SK-N-SH treated with all-trans-retinoic acid at 6 μM for 48 hours (cell line): ENCODE results near the gene NGFR.

Source experiments
- RARB ChIP-seq: fragments of 250-450 bp; sonication (Bioruptor Pico); IDR thresholded peaks from 2 replicates; pipeline ENCODE4 v1.8.0; 2021; ENCODE audit warnings: mild to moderate bottlenecking, moderate library complexity
- TOX ChIP-seq: fragments of 250-450 bp; sonication (Bioruptor Pico); IDR thresholded peaks from 2 replicates; pipeline ENCODE4 v1.8.0; 2021; ENCODE audit warnings: mild to moderate bottlenecking, moderate library complexity, borderline replicate concordance
- ZC3H10 ChIP-seq: fragments of 250-450 bp; sonication (Bioruptor Pico); IDR thresholded peaks from 2 replicates; pipeline ENCODE4 v1.5.1; 2021; ENCODE audit warnings: mild to moderate bottlenecking, moderate library complexity
- TF ChIP-seq, protein P1 (sequence below): fragments of 250-450 bp; sonication (Bioruptor Pico); IDR thresholded peaks from 2 replicates; pipeline ENCODE4 v1.8.0; 2020; ENCODE audit warnings: mild to moderate bottlenecking, moderate library complexity, borderline replicate concordance
- TF ChIP-seq, protein P2 (sequence below): fragments of 250-450 bp; sonication (Bioruptor Pico); IDR thresholded peaks from 2 replicates; pipeline ENCODE4 v1.5.1; 2020; ENCODE audit warnings: low read depth, mild to moderate bottlenecking, moderate library complexity
- TF ChIP-seq, protein P3 (sequence below): fragments of 250-450 bp; sonication (Bioruptor Pico); IDR thresholded peaks from 2 replicates; pipeline ENCODE4 v1.5.0; 2020; ENCODE audit warnings: mild to moderate bottlenecking, moderate library complexity

DNA sequence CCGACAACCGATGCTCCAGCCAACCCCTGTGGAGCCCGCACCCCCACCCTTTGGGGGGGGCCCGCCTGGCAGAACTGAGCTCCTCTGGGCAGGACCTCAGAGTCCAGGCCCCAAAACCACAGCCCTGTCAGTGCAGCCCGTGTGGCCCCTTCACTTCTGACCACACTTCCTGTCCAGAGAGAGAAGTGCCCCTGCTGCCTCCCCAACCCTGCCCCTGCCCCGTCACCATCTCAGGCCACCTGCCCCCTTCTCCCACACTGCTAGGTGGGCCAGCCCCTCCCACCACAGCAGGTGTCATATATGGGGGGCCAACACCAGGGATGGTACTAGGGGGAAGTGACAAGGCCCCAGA lies 17.9 kb downstream of the NGFR start:
- TF ChIP-seq ZC3H10 (CRISPR knock-in tag), result no peak
- TF ChIP-seq, protein P1, sequence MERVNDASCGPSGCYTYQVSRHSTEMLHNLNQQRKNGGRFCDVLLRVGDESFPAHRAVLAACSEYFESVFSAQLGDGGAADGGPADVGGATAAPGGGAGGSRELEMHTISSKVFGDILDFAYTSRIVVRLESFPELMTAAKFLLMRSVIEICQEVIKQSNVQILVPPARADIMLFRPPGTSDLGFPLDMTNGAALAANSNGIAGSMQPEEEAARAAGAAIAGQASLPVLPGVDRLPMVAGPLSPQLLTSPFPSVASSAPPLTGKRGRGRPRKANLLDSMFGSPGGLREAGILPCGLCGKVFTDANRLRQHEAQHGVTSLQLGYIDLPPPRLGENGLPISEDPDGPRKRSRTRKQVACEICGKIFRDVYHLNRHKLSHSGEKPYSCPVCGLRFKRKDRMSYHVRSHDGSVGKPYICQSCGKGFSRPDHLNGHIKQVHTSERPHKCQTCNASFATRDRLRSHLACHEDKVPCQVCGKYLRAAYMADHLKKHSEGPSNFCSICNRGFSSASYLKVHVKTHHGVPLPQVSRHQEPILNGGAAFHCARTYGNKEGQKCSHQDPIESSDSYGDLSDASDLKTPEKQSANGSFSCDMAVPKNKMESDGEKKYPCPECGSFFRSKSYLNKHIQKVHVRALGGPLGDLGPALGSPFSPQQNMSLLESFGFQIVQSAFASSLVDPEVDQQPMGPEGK, result no peak
- TF ChIP-seq, protein P2, sequence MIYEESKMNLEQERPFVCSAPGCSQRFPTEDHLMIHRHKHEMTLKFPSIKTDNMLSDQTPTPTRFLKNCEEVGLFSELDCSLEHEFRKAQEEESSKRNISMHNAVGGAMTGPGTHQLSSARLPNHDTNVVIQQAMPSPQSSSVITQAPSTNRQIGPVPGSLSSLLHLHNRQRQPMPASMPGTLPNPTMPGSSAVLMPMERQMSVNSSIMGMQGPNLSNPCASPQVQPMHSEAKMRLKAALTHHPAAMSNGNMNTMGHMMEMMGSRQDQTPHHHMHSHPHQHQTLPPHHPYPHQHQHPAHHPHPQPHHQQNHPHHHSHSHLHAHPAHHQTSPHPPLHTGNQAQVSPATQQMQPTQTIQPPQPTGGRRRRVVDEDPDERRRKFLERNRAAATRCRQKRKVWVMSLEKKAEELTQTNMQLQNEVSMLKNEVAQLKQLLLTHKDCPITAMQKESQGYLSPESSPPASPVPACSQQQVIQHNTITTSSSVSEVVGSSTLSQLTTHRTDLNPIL (CRISPR knock-in tag), result no peak
- TF ChIP-seq, protein P3, sequence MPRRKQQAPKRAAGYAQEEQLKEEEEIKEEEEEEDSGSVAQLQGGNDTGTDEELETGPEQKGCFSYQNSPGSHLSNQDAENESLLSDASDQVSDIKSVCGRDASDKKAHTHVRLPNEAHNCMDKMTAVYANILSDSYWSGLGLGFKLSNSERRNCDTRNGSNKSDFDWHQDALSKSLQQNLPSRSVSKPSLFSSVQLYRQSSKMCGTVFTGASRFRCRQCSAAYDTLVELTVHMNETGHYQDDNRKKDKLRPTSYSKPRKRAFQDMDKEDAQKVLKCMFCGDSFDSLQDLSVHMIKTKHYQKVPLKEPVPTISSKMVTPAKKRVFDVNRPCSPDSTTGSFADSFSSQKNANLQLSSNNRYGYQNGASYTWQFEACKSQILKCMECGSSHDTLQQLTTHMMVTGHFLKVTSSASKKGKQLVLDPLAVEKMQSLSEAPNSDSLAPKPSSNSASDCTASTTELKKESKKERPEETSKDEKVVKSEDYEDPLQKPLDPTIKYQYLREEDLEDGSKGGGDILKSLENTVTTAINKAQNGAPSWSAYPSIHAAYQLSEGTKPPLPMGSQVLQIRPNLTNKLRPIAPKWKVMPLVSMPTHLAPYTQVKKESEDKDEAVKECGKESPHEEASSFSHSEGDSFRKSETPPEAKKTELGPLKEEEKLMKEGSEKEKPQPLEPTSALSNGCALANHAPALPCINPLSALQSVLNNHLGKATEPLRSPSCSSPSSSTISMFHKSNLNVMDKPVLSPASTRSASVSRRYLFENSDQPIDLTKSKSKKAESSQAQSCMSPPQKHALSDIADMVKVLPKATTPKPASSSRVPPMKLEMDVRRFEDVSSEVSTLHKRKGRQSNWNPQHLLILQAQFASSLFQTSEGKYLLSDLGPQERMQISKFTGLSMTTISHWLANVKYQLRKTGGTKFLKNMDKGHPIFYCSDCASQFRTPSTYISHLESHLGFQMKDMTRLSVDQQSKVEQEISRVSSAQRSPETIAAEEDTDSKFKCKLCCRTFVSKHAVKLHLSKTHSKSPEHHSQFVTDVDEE, result no peak
- no peak for TF ChIP-seq RARB (CRISPR knock-in tag)
- TF ChIP-seq TOX (CRISPR knock-in tag), result no peak
